Activated T-helper 1 cell treated with anti-CD3 and anti-CD28 coated beads, Interleukin-12 subunit alpha, Interleukin-12 subunit beta, Interleukin-2, Interleukin-4 antibody, amounts not matched to agents 30 ng/mL and 10 ng/mL and 1 ng/mL, durations not matched to agents 14 hours and 24 hours and 36 hours (primary cell): ENCODE results near the gene CCNB1IP1. TPM values are rescaled to one million over a fixed set of nuclear protein-coding genes. Genes with fewer than 3 reads are reported as not detected.
"Not testable (repeated sequence)": the region's sequence is repeated elsewhere in the genome, so short reads cannot be mapped to it uniquely, and the experiment has no call there.

Experiments used
- DNase-seq: peaks from one replicate; pipeline ENCODE4 v3.0.0; 2021; ENCODE audit warnings: low spot score
- H3K27ac Mint-ChIP-seq: one replicate; pipeline ENCODE4 v1.8.0; 2021; ENCODE audit warnings: mild to moderate bottlenecking, mixed read lengths
- H3K27me3 Mint-ChIP-seq: one replicate; pipeline ENCODE4 v1.8.0; 2022; ENCODE audit warnings: mild to moderate bottlenecking, moderate library complexity, mixed read lengths; ENCODE audit not compliant: insufficient read depth
- H3K36me3 Mint-ChIP-seq: one replicate; pipeline ENCODE4 v1.8.0; 2021; ENCODE audit warnings: low read depth, mixed read lengths
- H3K4me1 Mint-ChIP-seq: one replicate; pipeline ENCODE4 v1.8.0; 2021; ENCODE audit warnings: low read depth, mixed read lengths
- H3K4me3 Mint-ChIP-seq: one replicate; pipeline ENCODE4 v1.8.0; 2021; ENCODE audit warnings: mild to moderate bottlenecking, moderate library complexity, mixed read lengths
- H3K9me3 Mint-ChIP-seq: one replicate; pipeline ENCODE4 v1.8.0; 2021; ENCODE audit warnings: mixed read lengths
- intact Hi-C: fragments of 100-400 bp; cut with micrococcal nuclease; formaldehyde crosslinking; loops from one replicate; pipeline ENCODE4 v1.15.1; 2024
- total RNA-seq: library from RNA; stranded (reverse); gene quantifications from 2 replicates; pipeline ENCODE4 v1.2.3, GENCODE V29; 2022

Gene CCNB1IP1
- total RNA-seq, 1 donor from 2014 or later, result 72.5 TPM

DNA sequence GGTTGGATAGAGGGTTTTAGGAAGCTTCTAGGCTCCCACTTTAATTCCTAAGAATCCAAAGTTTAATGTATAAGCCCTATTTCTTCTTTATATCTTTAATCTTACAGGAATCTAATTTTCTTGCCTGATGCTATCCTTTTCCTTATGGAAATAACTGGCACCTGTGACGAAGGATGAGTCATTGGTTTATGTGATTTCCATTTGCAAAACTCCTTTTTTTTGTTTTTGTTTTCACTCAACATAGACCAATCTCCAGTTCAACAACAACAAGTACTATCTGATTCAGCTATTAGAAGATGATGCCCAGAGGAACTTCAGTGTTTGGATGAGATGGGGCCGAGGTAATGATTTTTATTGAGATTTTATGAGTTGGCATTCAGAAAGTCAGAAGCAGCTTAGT is 17.2 kb upstream of the CCNB1IP1 start:
- intact Hi-C loops, result no loop called here
- no peaks in the 10 kb centered on the region for H3K9me3 Mint-ChIP-seq
- no peak for DNase-seq
- H3K4me3 Mint-ChIP-seq, result no peak overlapping the region
- H3K36me3 Mint-ChIP-seq, result peaks cover 39% of the 10 kb centered on the region
- H3K27me3 Mint-ChIP-seq, result no peaks in the 10 kb centered on the region
- peaks cover 10% of the 10 kb centered on the region for H3K4me1 Mint-ChIP-seq
- no peak overlapping the region for H3K27ac Mint-ChIP-seq

- intact Hi-C loops, result no loop called here
- peaks cover 24% of the 10 kb centered on the region for H3K4me1 Mint-ChIP-seq
- no peak overlapping the region for H3K27ac Mint-ChIP-seq
- no peaks in the 10 kb centered on the region for H3K9me3 Mint-ChIP-seq
- H3K36me3 Mint-ChIP-seq, result peaks cover 35% of the 10 kb centered on the region
- no peaks in the 10 kb centered on the region for H3K27me3 Mint-ChIP-seq
- no peak overlapping the region for H3K4me3 Mint-ChIP-seq
- DNase-seq, result no peak
These were observed 14.7 kb upstream of the CCNB1IP1 start for GRCh38 chr14:20347747-20348146.

DNA sequence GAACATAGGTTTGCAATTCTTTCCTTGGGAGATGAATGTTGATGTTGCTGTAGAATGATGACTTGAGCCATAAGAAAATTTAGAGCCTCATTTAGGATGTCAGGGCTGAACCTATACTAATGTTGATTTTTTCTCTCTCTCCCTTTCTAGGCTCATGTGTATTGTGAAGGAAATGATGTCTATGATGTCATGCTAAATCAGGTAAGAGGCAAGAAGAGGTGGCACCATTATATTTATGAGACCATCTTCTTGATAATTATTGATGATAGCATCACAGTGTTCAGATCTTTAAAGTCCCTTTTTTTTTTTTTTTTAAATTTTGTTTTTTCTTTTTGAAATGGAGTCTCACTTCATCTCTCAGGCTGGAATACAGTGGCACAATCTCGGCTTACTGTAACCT is 13.6 kb upstream of the CCNB1IP1 start:
- intact Hi-C loops, result no loop called here
- Mint-ChIP-seq H3K27ac (no peak overlapping the region), H3K36me3 (peaks cover 29% of the 10 kb centered on the region), H3K4me3 (no peak overlapping the region), H3K27me3 (no peaks in the 10 kb centered on the region), H3K9me3 (no peaks in the 10 kb centered on the region), H3K4me1 (peaks cover 24% of the 10 kb centered on the region)
- DNase-seq, result no peak

DNA sequence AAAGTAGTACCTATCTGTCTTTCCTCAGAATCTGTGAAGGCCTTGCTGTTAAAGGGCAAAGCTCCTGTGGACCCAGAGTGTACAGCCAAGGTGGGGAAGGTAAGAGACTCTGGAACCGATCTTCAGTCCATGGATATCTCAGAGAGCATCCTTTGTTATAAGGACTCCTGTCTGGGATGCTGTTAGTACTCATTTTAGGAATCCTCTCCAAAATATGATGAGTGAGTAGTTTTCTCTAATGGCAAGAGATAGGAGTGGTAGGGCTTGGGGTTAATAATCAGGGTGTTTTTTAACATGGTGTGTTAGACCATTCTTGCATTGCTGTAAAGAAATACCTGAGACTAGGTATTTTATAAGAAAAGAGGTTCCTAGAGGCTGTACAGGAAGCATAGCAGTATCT is 12.3 kb upstream of the CCNB1IP1 start:
- no peaks in the 10 kb centered on the region for H3K9me3 Mint-ChIP-seq
- H3K27me3 Mint-ChIP-seq, result no peaks in the 10 kb centered on the region

DNA sequence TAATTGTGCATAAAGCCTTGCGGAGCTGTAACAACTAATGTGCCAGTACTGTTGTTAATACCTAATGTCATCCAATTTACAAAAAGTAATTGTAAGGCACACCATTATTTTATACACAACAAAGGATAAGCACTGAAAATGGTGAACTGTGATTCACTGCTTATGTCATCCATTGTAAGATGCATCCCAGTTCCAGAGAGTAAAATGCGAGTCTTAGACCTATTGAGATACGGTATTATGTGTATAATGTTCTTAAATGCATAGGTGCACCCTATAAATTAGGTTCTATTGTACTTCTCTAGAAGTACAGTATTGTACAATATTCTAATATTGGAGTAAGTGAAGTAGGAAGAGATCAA is 10.8 kb upstream of the CCNB1IP1 start:
- Mint-ChIP-seq H3K27me3 (peaks cover 3% of the 10 kb centered on the region), H3K4me3 (peak overlapping the region; percentile 95), H3K27ac (peak overlapping the region; percentile 96), H3K36me3 (peaks cover 18% of the 10 kb centered on the region), H3K4me1 (peaks cover 19% of the 10 kb centered on the region), H3K9me3 (no peaks in the 10 kb centered on the region)
- no peak for DNase-seq
- intact Hi-C loops, result loop anchor here (1.0 to 5.0 kb wide), 11 partner anchors 11 to 338 kb away; partner anchors contain the start of genes CCNB1IP1, OSGEP, PIP4P1 and PNP

More for the DNA sequence above, 12.3 kb upstream of the CCNB1IP1 start:
- Mint-ChIP-seq H3K27ac (no peak overlapping the region), H3K4me1 (peaks cover 21% of the 10 kb centered on the region), H3K36me3 (peaks cover 24% of the 10 kb centered on the region), H3K4me3 (no peak overlapping the region)
- no peak for DNase-seq
- intact Hi-C loops, result no loop called here

DNA sequence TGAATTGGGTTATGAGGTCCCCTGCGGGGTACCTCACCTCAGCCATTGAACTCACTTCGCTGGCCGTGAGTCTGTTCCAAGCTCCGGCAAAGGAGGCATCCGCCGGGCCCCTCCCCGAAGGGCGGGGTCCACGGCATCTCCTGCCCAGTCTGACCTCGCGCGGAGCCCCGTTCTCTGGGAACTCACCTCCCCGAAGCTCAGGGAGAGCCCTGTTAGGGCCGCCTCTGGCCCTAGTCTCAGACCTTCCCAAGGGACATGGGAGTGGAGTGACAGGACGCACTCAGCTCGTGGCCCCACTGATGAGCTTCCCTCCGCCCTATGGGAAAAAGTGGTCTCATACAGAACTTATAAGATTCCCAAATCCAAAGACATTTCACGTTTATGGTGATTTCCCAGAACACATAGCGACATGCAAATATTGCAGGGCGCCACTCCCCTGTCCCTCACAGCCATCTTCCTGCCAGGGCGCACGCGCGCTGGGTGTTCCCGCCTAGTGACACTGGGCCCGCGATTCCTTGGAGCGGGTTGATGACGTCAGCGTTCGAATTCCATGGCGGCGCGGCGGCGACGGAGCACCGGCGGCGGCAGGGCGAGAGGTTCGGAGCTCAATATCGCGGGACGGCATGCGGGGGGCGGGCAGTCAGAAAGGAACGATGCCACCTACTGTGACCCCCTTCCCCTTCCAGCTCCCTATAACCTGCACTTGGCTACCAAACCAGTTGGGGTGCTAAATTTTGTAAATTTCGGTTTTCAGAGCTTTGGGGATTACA is 10.2 kb upstream of the CCNB1IP1 start, which contains the start of gene PARP2:
Gene PARP2, plus strand, starts transcription at position 544 of the 770 bp plus-strand sequence. Its CDS starts 7 bp downstream, at position 551.
- intact Hi-C loops, result loop anchor here (1.0 to 5.0 kb wide), 11 partner anchors 10 to 339 kb away; partner anchors contain the start of genes CCNB1IP1, OSGEP, PIP4P1 and PNP
- H3K9me3 Mint-ChIP-seq, result no peaks in the 10 kb centered on the region
- DNase-seq, result peak; percentile 92
- peak within 1 kb of the TSS; percentile 95 for H3K4me3 Mint-ChIP-seq
- H3K27me3 Mint-ChIP-seq, result peaks cover 6% of the 10 kb centered on the region
- H3K27ac Mint-ChIP-seq, result peak within 1 kb of the TSS; percentile 96
- H3K4me1 Mint-ChIP-seq, result peaks cover 19% of the 10 kb centered on the region
- peaks cover 18% of the 10 kb centered on the region for H3K36me3 Mint-ChIP-seq

DNA sequence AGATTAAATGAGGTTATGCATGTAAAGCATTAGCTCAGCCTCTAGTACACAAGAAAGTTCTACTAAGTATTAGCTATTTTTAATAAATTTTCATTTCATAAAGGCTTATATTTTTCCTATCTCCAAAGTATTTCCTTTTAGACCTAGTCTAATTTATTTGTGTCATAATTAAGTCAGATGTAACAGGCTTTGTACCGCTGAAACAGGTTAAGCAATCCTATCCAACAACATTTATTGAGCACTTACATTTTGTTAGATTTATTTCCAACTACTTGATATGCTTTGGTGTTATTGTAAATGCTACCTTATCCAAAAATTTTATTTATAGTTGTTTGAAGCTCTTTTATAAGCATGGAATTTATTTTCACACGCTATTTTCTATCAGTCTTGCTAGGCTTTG is 8.6 kb upstream of the CCNB1IP1 start:
- Mint-ChIP-seq H3K36me3 (peaks cover 14% of the 10 kb centered on the region), H3K9me3 (no peaks in the 10 kb centered on the region), H3K27me3 (peaks cover 11% of the 10 kb centered on the region), H3K27ac (no peak overlapping the region), H3K4me3 (peak overlapping the region; percentile 95), H3K4me1 (peaks cover 19% of the 10 kb centered on the region)
- no peak for DNase-seq
- intact Hi-C loops, result loop anchor here (2.0 to 5.0 kb wide), 2 partner anchors 15 to 291 kb away; no protein-coding TSS in a partner anchor

GRCh38 chr14:20341032-20341431 is 8.0 kb upstream of the CCNB1IP1 start:
- H3K36me3 Mint-ChIP-seq, H3K9me3 Mint-ChIP-seq, DNase-seq, H3K27ac Mint-ChIP-seq: not testable (repeated sequence)
- H3K27me3 Mint-ChIP-seq, result peaks cover 11% of the 10 kb centered on the region
- peaks cover 19% of the 10 kb centered on the region for H3K4me1 Mint-ChIP-seq
- H3K4me3 Mint-ChIP-seq, result peak overlapping the region; percentile 15
- intact Hi-C loops, result loop anchor here (5.0 kb wide), 1 partner anchor 291 kb away; no protein-coding TSS in a partner anchor

DNA sequence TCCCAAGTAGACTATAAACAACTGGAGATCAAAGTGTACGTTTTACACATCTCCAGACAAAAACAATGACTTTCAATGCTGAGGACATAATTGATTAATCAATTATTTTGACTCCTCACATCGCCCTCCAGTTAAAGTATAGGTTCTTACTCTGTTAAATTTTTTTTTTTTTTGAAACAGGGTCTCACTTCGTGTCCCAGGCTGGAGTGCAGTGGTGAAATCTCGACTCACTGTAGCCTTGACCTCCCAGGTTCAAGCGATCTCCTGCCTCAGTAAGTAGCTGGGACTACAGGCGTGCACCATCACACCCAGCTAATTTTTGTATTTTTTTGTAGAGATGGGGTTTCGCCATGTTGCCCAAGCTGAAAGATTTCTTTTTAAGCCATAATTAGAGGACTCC is 938 bp upstream of the CCNB1IP1 start:
- peak overlapping the region; percentile 98 for H3K4me3 Mint-ChIP-seq
- H3K36me3 Mint-ChIP-seq, result peaks cover 13% of the 10 kb centered on the region
- DNase-seq, result no peak
- no peak overlapping the region for H3K27ac Mint-ChIP-seq
- no peaks in the 10 kb centered on the region for H3K9me3 Mint-ChIP-seq
- H3K4me1 Mint-ChIP-seq, result peaks cover 48% of the 10 kb centered on the region
- H3K27me3 Mint-ChIP-seq, result peaks cover 10% of the 10 kb centered on the region
- intact Hi-C loops, result loop anchor here (10.0 kb wide), 1 partner anchor 641 kb away; no protein-coding TSS in a partner anchor

DNA sequence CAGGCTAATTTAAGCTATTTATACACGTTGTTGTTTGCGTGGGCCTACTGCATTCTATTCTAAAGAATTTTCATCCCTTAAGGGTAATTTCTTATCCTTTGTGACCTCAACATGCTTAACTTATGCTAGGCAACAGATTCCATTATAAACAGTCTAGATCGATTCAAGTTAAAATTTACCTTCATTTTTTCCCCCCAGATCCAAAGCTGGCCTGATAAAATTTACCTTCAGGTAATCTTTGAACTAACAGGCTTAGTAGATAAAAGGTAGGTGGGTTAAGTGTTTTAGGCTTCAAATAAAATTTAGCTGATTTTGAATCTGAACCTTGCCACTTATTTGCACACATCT is 389 bp upstream of the CCNB1IP1 start:
- peaks cover 53% of the 10 kb centered on the region for H3K4me1 Mint-ChIP-seq
- peak overlapping the region; percentile 98 for H3K4me3 Mint-ChIP-seq
- peak overlapping the region; percentile 91 for H3K27ac Mint-ChIP-seq
- intact Hi-C loops, result loop anchor here (1.0 to 10.0 kb wide), 6 partner anchors 10 to 641 kb away; partner anchors contain the start of genes PARP2, PIP4P1 and TEP1
- DNase-seq, result no peak
- H3K9me3 Mint-ChIP-seq, result no peaks in the 10 kb centered on the region
- H3K36me3 Mint-ChIP-seq, result peaks cover 17% of the 10 kb centered on the region
- peaks cover 5% of the 10 kb centered on the region for H3K27me3 Mint-ChIP-seq

DNA sequence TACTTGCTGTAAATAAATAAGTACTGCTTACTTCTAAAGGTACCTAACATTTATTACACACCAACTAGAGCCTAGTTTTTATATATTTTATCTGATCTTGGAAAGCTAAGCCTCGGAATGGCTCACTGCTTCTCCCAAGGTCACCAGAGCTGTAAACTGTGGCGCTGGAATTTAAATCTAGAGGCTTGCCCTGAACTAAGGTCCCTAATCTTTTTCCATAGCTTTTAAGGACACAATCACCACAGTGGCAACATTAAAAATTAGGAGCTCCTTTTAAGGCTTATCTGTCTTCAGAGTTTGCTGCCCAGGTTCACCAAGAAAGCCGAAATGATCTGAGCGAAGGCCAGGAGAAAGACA is 670 bp downstream of the CCNB1IP1 start:
- Mint-ChIP-seq H3K36me3 (peaks cover 19% of the 10 kb centered on the region), H3K9me3 (no peaks in the 10 kb centered on the region), H3K27me3 (no peaks in the 10 kb centered on the region), H3K4me3 (peak overlapping the region; percentile 98), H3K27ac (peak overlapping the region; percentile 91), H3K4me1 (peaks cover 64% of the 10 kb centered on the region)
- DNase-seq, result no peak
- intact Hi-C loops, result loop anchor here (2.0 to 10.0 kb wide), 3 partner anchors 80 to 642 kb away; partner anchors contain the start of gene TEP1

DNA sequence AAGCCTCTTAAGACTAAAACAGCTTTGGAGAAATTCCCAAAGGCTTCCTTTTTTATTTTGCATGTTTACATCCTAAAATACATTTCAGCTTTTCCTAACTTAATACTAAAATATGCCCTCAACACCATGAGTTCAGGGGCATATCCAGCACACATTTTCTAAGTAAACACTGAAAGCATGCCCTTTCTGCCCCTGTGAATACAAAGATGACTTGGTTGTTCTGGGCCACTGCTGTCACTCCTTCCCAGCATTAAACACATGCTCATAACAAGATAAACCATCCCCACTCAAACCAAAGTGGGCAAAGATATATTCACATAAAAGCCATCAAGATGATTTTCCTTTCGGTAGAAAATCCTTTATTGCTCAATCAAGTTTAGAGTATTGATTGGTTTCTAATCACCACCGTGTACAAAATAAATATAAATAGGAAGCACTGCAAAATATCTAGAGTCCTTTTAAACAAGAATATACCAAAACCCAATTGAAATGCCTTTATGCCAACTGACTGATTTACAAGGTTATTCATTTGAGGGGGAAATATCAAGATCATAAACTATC is 1.9 kb downstream of the CCNB1IP1 start:
- peaks cover 71% of the 10 kb centered on the region for H3K4me1 Mint-ChIP-seq
- H3K27ac Mint-ChIP-seq, result peak overlapping the region; percentile 11
- DNase-seq, result no peak
- H3K9me3 Mint-ChIP-seq, result no peaks in the 10 kb centered on the region
- peak overlapping the region; percentile 64 for H3K4me3 Mint-ChIP-seq
- intact Hi-C loops, result loop anchor here (10.0 kb wide), 1 partner anchor 644 kb away; no protein-coding TSS in a partner anchor
- peaks cover 21% of the 10 kb centered on the region for H3K36me3 Mint-ChIP-seq
- H3K27me3 Mint-ChIP-seq, result no peaks in the 10 kb centered on the region

GRCh38 chr14:20329355-20329754 is 3.7 kb downstream of the CCNB1IP1 start:
- Mint-ChIP-seq H3K27me3 (no peaks in the 10 kb centered on the region), H3K36me3 (peaks cover 25% of the 10 kb centered on the region), H3K4me3 (no peak overlapping the region), H3K27ac (no peak overlapping the region), H3K9me3 (no peaks in the 10 kb centered on the region), H3K4me1 (peaks cover 63% of the 10 kb centered on the region)
- intact Hi-C loops, result no loop called here
- no peak for DNase-seq
